ENCODE measurements around the gene HDAC5.
"Not testable (repeated sequence)": the region's sequence is repeated elsewhere in the genome, so short reads cannot be mapped to it uniquely, and the experiment has no call there.

Gene HDAC5

DNA sequence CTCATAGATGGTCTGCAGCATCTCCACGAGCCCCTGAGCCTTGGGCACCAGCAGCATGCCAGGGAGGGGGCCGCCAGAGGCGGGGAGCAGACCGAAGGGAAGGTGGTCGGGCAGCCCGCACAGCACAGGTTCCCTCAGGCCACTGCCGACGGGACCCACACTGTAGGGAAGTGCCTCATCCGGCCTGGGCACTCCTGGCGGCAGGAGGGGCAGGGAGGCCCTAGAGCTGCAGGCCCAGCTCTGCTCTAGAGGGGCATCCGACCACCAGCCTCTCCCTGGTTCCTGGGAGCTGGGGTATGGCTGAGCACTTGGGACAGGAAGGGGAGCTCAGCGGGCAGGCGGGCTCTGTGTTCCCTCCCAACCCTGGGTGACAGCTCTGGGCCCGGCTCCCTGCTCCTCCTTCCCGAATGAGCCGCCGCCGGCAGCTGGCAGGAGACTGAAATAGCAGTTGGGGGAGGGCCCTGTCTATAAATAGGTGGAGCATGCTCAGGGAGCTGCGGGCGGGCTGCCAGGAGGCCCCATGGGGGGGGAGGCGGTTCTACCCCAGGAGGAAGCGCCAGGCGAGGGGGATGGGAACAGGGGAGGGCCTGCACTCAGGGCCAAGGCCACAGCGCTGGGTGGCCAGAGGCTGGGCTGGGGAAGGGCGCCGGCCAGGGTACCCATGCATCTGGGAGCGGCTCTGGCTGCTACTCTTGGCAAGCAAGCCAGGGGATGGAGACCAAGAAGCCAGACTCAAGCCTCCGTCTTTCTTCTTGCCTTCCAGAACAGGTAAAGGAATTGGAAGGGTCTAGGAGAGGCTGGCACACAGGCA, 12.4 kb downstream of the HDAC5 start:
- FAIRE-seq = no peak

DNA sequence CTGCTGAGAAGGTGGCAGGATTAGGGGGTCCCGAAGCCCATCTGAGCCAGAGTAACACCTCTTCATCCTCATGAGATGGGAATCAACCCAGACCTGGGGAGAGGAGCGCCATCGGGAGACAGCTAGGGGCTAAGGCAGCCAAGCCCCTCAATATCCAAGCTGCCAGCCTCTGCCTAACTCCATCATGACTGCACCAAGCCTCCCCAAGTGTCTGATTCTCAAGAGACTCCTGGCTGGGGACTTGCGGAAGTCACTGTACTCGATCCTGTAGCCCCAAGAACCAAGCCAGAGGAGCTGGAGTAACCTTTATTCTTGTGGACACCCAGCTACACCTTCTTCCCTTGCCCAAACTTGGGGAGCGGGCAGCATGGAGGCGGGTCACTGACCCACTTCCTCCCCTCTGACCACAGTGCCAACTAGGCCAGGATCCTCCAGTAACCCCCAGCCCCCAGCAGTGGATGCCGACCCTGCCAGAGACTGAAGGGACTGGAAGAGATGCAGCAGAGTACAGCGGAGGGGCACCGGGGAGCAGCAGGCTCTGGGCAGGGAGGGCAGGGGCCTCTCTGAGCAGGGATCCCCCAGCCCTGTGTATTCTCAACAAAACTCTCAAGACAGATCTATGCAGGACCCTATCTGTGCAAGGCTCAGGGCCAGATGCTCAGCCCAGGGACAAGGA, 13.3 kb downstream of the HDAC5 start:
- no peak for FAIRE-seq

GRCh38 chr17:44109312-44109630, 14.2 kb downstream of the HDAC5 start:
- FAIRE-seq = no peak

- no peak for FAIRE-seq
Observed at GRCh38 chr17:44108440-44109311, 14.8 kb downstream of the HDAC5 start.

DNA sequence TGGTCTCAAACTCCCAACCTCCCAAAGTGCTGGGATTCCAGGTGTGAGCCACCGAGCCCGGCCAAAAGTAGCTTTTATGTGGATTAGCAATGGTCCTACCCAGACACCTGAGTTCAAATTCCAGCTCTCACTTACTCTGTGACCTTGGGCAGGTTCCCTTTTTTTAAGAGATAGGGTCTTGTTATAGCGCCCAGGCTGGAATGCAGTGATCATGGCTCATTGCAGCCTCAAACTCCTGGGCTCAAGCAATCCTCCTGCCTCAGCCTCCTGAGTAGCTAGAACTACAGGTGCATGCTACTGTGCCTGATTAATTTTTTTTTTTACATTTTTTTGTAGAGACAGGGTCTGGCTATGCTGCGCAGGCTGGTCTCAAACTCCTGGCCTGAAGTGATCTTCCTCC, 16.6 kb downstream of the HDAC5 start:
- no peak for FAIRE-seq

- FAIRE-seq = no peak
Observed at GRCh38 chr17:44105941-44106340, 17.5 kb downstream of the HDAC5 start.

DNA sequence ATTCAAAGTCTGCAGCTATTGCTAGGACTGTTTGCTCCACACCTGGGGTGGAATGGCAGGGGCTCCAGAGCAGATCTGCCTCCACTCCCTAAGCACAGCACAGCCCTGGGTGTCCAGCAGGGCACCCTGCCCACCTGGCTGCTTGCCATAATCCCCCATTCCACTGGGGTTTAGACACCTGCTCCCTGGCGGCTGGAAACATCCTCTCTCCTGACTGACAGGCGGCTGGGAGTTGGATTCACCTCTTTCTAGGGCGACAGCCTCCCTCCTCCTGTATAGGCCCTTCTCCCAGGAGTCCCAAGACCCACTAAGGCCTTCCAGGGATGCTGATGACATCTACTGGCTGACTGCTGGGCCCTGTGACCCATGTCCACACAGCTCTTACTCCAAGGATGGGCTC, 18.0 kb downstream of the HDAC5 start:
- FAIRE-seq = no peak

- FAIRE-seq = no peak
Observed at GRCh38 chr17:44102849-44103622, 20.4 kb downstream of the HDAC5 start.

- FAIRE-seq = not testable (repeated sequence)
Observed at GRCh38 chr17:44101858-44102257, 21.6 kb downstream of the HDAC5 start.

DNA sequence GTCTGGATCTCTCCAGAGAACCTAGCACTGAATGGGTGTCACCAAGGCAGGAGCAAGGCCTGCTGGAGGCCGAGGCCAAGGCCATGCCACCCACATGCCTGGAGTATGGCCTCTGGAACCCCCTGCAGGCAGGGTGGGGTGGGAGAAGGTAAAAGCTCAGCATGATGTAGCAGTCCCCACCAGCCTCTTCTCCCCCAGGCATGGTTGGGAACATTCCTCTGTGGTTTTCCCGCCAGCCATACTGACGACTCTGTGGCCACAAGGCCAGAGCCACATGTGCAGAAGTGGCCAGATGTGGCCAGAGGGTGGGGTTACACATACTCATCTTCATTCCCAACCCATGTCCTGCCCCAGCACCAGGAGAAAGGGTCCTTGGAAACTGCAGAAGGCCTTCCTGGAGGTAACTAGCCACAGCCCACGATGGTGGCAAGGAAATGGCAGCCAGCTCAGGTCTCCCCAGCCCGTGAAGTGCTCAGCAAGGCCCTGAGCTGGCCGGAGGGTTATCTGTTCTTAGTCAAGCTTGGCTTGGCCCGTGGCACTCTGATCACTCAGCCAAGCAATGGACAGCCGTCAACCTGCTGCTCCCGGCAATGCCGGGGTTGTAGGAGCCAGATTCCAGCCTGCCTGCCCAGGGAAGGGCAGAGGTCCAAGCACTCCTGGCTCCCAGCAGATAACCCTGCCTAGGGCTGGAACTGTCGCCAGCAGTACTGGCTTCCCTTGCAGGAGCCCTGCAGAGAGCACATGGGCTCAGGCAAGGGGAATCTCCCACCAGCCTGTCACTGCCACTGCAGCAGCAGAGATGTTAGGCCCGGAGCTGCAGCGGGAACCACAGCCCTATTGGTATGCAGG, 26.1 kb downstream of the HDAC5 start:
- no peak for FAIRE-seq

DNA sequence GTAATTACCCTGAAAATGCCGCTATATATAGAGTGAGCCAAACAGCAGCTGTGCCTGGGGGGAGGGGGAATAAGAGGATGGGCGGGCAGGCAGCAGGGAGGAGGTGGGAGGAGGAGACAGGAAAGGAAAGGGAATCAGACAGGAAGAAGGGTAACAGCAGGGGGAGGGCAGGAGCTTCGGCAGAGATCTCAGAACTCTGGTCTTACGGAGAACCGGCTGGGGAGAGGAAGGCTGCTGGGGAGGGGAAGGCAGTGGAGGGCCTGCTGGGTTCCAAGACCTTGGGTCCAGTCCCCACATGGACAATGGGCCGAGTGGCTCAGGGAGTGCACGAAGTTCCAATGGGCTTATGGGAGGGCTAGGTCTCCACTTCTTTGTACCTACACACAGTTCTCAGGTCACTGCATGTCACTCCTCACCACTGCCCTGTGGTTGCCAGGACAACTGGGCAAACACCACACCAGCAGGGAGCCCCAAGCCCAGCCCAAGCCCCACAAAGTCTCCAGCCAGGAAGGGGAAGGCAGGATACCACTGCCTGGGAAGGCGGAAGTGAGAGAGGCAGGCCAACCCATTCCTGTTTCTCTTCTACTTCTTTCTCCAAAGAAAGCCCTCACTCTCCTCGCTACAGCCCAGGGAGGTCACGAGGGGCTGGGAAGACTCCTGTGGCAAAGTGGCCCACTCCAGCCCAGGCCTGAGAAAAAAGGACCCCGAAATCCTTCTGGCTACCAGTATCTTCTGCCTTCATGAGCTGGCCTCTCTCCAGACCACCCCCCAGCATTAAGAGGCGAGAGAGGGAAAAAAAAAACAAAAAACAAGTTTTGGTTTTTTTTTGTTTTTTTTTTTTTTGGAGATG, 27.6 kb downstream of the HDAC5 start:
- no peak for FAIRE-seq

GRCh38 chr17:44095388-44095646, 28.1 kb downstream of the HDAC5 start:
- FAIRE-seq = no peak

GRCh38 chr17:44094701-44095387, 28.6 kb downstream of the HDAC5 start:
- no peak for FAIRE-seq

DNA sequence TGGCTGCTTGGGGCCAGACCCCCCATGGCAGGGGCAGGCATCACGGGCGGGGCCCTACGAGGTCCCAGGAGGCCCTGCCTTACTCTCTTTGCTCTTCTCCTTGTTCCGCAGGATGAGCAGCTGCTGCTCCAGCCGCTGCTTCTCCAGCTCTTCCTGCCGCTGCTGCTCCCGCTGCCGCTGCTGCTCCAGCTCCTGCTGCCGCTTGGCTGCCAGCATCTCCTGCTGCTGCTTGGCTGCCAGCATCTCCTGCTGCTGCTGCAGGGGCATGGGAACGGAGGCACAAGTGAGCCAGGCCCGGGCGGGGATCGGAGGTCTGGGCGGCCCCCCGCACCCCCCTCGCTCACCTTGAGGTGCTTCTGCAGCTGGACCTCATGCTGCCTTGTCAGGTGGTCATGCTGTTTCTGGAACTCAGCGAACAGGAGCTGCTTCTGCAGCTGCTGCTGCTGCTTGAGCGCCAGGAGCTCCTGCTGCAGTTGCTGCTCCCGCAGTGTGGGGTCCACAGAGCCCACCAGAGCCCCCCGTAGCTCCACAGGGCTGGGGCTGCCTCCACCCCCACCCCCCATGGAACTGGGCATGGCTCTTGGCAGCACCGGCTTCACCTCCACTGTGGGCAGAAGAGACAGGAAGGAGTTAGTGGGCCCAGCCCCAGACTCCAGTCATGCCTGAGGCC, 30.1 kb downstream of the HDAC5 start:
- FAIRE-seq = no peak

DNA sequence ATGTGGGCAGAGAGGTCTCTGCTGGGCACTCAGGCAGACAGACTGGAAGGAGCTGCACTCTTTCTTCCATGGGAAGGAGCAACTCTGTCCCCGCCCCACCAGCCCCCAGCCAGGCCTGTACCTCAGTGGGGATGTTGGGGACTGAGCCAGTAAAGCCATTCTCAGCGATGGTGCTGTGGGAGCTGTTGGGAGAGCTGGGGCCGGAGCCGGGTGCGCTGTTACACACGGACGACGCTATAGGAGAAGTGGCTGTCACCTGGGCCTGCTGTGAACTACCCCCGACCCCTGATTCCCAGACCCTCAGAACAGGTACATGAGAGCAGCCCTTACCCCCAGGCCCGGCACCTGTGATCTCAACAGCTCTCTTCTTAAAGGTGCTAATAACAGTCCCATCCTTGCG, 31.4 kb downstream of the HDAC5 start:
- no peak for FAIRE-seq

- no peak for FAIRE-seq
Observed at GRCh38 chr17:44091200-44091997, 32.0 kb downstream of the HDAC5 start.

DNA sequence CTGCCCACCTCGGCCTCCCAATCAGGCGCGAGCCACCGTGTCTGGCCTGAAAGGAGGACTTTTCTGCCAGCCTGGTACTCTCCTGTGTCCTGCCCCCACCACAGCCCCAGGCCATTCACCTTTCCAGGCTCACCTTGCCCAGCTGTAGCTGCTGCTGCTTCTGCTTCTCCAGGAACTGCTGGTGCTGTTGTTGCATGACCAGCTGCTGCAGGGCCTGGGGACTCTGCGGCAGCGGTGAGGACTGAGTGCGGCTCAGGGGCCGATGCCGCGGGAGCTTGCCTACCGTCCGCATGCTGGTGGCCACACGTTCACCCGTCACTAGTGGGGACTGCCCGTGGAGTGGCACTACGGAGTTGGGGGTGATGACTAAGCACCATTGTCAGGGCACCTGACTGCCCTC, 35.2 kb downstream of the HDAC5 start:
- no peak for FAIRE-seq

DNA sequence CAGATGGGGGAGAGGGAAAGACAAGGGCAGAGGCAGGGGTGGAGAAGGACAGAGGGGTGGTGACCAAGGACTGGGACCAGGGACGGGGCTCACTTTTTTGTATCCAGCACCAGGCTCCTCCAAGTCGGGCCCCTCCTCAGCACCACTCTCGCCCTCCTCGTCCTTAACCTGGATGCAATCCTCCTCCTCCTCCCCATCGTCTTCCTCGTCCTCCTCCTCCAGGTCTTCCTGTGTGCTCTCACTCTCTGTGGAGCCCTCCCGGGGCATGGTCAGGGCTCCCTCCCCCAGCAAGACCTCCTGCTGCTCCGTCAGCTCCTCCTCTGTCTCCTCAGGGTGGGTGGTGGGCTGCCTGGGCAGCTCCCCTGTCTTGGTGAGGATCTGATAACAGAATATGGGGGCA, 36.1 kb downstream of the HDAC5 start:
- no peak for FAIRE-seq
